Smooth muscle cell (in vitro differentiated cells): ENCODE results near the gene CAPG. TPM values are rescaled to one million over a fixed set of nuclear protein-coding genes. Genes with fewer than 3 reads are reported as not detected.

Experiments used
- DNase-seq: peaks from one replicate; lab custom pipeline; 2025; ENCODE audit not compliant: unreplicated experiment; lab: John Stamatoyannopoulos, UW
- H2AFZ ChIP-seq: fragments of 200-600 bp; sonication (generic); 2 replicates; pipeline ENCODE4 v1.6.0; 2016; ENCODE audit warnings: antibody characterized with exemption, low read depth, mild to moderate bottlenecking
- H3F3A ChIP-seq: fragments of 200-600 bp; sonication (generic); 2 replicates; pipeline ENCODE4 v1.6.0; 2017; ENCODE audit warnings: antibody characterized with exemption, low read depth
- H3K27ac ChIP-seq: fragments of 200-600 bp; sonication (generic); 2 replicates; pipeline ENCODE4 v1.5.1; 2016; ENCODE audit warnings: low read depth, mild to moderate bottlenecking
- H3K27me3 ChIP-seq: fragments of 200-600 bp; sonication (generic); 2 replicates; pipeline ENCODE4 v1.6.1; 2016; ENCODE audit warnings: low read depth, mild to moderate bottlenecking
- H3K36me3 ChIP-seq: fragments of 200-600 bp; sonication (generic); 2 replicates; pipeline ENCODE4 v1.5.1; 2016; ENCODE audit warnings: low read depth
- H3K4me1 ChIP-seq: fragments of 200-600 bp; sonication (generic); 2 replicates; pipeline ENCODE4 v1.5.1; 2016; ENCODE audit warnings: low read depth
- H3K4me2 ChIP-seq: fragments of 200-600 bp; sonication (generic); 2 replicates; pipeline ENCODE4 v1.6.0; 2016; ENCODE audit warnings: mild to moderate bottlenecking
- H3K4me3 ChIP-seq: fragments of 200-600 bp; sonication (generic); 2 replicates; pipeline ENCODE4 v1.5.1; 2016; ENCODE audit warnings: mild to moderate bottlenecking
- H3K79me2 ChIP-seq: fragments of 200-600 bp; sonication (generic); 2 replicates; pipeline ENCODE4 v1.6.0; 2016; ENCODE audit warnings: low read depth, mild to moderate bottlenecking
- H3K9ac ChIP-seq: fragments of 200-600 bp; sonication (generic); 2 replicates; pipeline ENCODE4 v1.6.0; 2016; ENCODE audit warnings: low read depth
- H3K9me3 ChIP-seq: fragments of 200-600 bp; sonication (generic); replicated peaks from 2 replicates; pipeline ENCODE4 v1.5.1; 2016; ENCODE audit warnings: low read depth
- H4K20me1 ChIP-seq: fragments of 200-600 bp; sonication (generic); 2 replicates; pipeline ENCODE4 v1.6.0; 2016; ENCODE audit warnings: low read depth
- WGBS: methylation state at CpG from one replicate; pipeline ENCODE4 v1.1.7; 2016; ENCODE audit warnings: low lambda C conversion rate; 5-methylcytosine and 5-hydroxymethylcytosine counted together
- polyA plus RNA-seq: library from polyadenylated mRNA; unstranded; fragments of >200 nt; fragmentation: Nextera tagmentation; extraction: Ambion mirVana; gene quantifications from 2 replicates; pipeline ENCODE4 v1.2.1, GENCODE V29; 2016
- total RNA-seq: library from RNA; depleted of rRNA; stranded (reverse); fragments of >200 nt; gene quantifications from 2 replicates; pipeline ENCODE4 v1.2.3, GENCODE V29; 2014
- TF ChIP-seq, protein P1 (sequence below): fragments of 200-600 bp; sonication (generic); IDR thresholded peaks from 2 replicates; pipeline ENCODE4 v1.5.1; 2017; ENCODE audit warnings: borderline replicate concordance, mild to moderate bottlenecking, antibody characterized with exemption; ENCODE audit not compliant: insufficient read depth, poor library complexity, severe bottlenecking

CAPG gene
- total and polyA plus RNA-seq, 2 experiments from 2014 or later = 51.6 to 96.2 TPM

DNA sequence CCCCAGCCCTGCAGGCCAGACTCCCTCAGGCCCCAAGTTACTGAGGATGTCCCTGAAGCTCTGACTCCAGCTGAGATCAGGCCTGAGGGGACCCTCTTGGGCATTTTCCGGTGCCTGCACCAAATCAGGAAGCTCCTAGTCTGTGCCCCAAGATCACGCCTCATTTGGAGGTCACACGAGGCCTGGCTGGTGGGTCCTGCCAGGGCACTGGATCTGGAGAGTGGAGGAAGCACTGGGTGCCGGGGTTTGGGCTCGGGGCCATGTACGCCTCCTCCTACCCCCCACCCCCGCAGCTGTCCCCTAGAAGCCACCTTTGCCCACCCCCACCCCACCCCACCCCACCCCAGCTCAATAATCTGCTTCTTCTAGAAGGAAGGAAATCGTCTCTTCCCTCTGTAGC lies 24.5 kb upstream of the CAPG start:
- no peaks in the 10 kb centered on the region for H3K79me2 ChIP-seq
- no peaks in the 10 kb centered on the region for H4K20me1 ChIP-seq
- H2AFZ ChIP-seq = no peak overlapping the region
- no peak overlapping the region for H3K27ac ChIP-seq
- no peak overlapping the region for H3K9ac ChIP-seq
- 94% methylated on average over 8 of the region's 8 CpGs for WGBS
- no peak for DNase-seq
- TF ChIP-seq, protein P1, sequence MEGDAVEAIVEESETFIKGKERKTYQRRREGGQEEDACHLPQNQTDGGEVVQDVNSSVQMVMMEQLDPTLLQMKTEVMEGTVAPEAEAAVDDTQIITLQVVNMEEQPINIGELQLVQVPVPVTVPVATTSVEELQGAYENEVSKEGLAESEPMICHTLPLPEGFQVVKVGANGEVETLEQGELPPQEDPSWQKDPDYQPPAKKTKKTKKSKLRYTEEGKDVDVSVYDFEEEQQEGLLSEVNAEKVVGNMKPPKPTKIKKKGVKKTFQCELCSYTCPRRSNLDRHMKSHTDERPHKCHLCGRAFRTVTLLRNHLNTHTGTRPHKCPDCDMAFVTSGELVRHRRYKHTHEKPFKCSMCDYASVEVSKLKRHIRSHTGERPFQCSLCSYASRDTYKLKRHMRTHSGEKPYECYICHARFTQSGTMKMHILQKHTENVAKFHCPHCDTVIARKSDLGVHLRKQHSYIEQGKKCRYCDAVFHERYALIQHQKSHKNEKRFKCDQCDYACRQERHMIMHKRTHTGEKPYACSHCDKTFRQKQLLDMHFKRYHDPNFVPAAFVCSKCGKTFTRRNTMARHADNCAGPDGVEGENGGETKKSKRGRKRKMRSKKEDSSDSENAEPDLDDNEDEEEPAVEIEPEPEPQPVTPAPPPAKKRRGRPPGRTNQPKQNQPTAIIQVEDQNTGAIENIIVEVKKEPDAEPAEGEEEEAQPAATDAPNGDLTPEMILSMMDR = no peak
- H3K4me2 ChIP-seq = no peak overlapping the region
- H3K36me3 ChIP-seq = no peaks in the 10 kb centered on the region
- no peaks in the 10 kb centered on the region for H3K9me3 ChIP-seq
- no peak overlapping the region for H3K4me3 ChIP-seq
- H3F3A ChIP-seq = peaks cover 6% of the 10 kb centered on the region
- no peaks in the 10 kb centered on the region for H3K27me3 ChIP-seq
- peaks cover 38% of the 10 kb centered on the region for H3K4me1 ChIP-seq

DNA sequence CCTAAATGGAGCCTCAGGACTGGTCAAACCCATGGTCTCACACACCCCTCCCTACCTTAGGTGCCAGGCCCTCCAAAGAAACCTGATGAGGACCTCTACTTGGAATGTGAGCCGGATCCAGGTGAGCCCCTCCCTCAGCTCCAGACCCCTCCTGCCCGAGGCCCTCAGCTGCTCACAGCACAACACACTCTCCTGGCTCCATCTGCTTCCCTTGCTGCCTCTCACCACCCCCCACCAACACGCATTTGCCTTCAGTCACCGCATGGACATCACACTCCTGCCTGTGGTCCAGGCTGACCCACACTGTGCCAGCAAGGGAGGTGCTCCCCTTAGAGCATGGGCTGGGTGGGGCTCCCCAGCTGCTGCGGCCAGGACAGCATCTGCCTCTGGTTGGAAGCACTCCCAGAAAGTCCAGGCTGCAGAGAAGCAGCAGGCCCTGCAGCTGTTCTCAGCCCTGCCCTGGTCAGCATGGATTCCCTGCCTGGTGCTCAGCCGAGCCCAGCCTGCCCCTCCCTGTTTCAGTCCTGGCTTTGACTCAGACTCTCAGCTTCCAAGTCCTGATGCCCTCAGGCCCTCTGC lies 23.4 kb upstream of the CAPG start:
- Histone ChIP-seq H3K4me1 (peaks cover 35% of the 10 kb centered on the region), H3K4me2 (no peak overlapping the region), H3K79me2 (no peaks in the 10 kb centered on the region), H3K27me3 (no peaks in the 10 kb centered on the region), H3K9me3 (no peaks in the 10 kb centered on the region), H3K4me3 (no peak overlapping the region), H3K27ac (peak overlapping the region; percentile 1), H4K20me1 (no peaks in the 10 kb centered on the region), H3K9ac (no peak overlapping the region), H3K36me3 (no peaks in the 10 kb centered on the region), H2AFZ (no peak overlapping the region), H3F3A (peaks cover 3% of the 10 kb centered on the region)
- TF ChIP-seq, protein P1 = no peak
- DNase-seq = peak; percentile 32
- WGBS = 48% methylated on average over 6 of the region's 6 CpGs

DNA sequence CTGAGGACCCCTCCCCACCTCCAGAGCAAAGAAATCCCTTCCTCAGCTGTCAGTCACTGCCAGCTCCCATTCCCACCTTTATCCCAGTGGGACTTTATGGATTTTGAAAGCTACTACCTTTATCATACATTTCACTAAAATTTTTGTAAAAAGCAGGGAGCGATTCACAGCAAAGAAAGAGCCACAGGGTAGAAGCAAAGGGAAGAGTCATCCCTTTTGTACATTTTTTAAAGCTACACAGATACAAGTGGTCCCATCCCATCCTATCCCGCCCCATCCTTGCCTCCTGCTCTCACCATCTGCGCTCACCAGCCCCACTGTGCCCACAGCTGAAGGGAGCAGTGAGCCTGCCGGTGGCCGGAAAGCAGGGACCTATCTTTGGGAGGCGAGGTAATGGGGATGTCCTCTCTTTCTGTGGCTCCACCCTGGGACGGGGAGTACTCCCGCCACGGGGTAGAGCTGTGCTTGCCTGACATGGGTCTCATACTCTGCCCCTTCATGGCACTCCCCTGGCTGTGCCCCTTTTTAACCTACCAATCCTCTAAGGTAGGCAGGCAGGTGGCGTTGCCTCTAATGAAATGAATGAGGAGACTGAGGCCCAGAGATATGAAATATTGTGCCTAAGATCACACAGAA lies 21.5 kb upstream of the CAPG start:
- peak overlapping the region; percentile 67 for H3K4me2 ChIP-seq
- no peaks in the 10 kb centered on the region for H3K27me3 ChIP-seq
- DNase-seq = no peak
- H3K9ac ChIP-seq = no peak overlapping the region
- H3K4me1 ChIP-seq = peaks cover 21% of the 10 kb centered on the region
- H3K36me3 ChIP-seq = no peaks in the 10 kb centered on the region
- no peaks in the 10 kb centered on the region for H3F3A ChIP-seq
- peak overlapping the region; percentile 42 for H3K27ac ChIP-seq
- H3K79me2 ChIP-seq = no peaks in the 10 kb centered on the region
- H4K20me1 ChIP-seq = no peaks in the 10 kb centered on the region
- 81% methylated on average over 10 of the region's 10 CpGs for WGBS
- TF ChIP-seq, protein P1 = no peak
- H2AFZ ChIP-seq = peak overlapping the region; percentile 51
- H3K9me3 ChIP-seq = no peaks in the 10 kb centered on the region
- no peak overlapping the region for H3K4me3 ChIP-seq
